ENCODE measurements around the gene HS3ST6. TPM values are rescaled to one million over a fixed set of nuclear protein-coding genes. Genes with fewer than 3 reads are reported as not detected.

HS3ST6 gene
- total and polyA plus RNA-seq, 2 of the 13 experiments (the other 11 are each of a cell fraction or from before 2014, with no cell fraction given): not detected

- TF ChIP-seq ZNF687 (CRISPR knock-in tag; IDR thresholded peaks at IDR 0.05) (peak; percentile 50), ZNF720 (CRISPR knock-in tag; IDR thresholded peaks at IDR 0.05) (no peak), SMC3 (IDR thresholded peaks at IDR 0.05; ENCODE audit: low read length) (no peak), HNF1B (CRISPR knock-in tag; IDR thresholded peaks at IDR 0.05) (peak; percentile 39; the same call in 1 of the 2 replicates), KDM4B (CRISPR knock-in tag; IDR thresholded peaks at IDR 0.05) (no peak), CBX5 (CRISPR knock-in tag; IDR thresholded peaks at IDR 0.05; ENCODE audit: borderline replicate concordance) (no peak), TSC22D2 (CRISPR knock-in tag; IDR thresholded peaks at IDR 0.05; ENCODE audit: borderline replicate concordance) (no peak), MXD3 (CRISPR knock-in tag; IDR thresholded peaks at IDR 0.05) (peak; percentile 31; the same call in 1 of the 2 replicates), DPF2 (CRISPR knock-in tag; IDR thresholded peaks at IDR 0.05; ENCODE audit: borderline replicate concordance, low read depth) (no peak), STAG1 (CRISPR knock-in tag; IDR thresholded peaks at IDR 0.05) (peak; percentile 35), NR2C2 (CRISPR knock-in tag; IDR thresholded peaks at IDR 0.05; ENCODE audit: borderline replicate concordance) (no peak), FOSL2 (CRISPR knock-in tag; IDR thresholded peaks at IDR 0.05) (no peak), PHF20 (CRISPR knock-in tag; IDR thresholded peaks at IDR 0.05) (no peak), ESRRA (CRISPR knock-in tag; IDR thresholded peaks at IDR 0.05; ENCODE audit: low read depth) (no peak), ZNF850 (CRISPR knock-in tag; conservative IDR thresholded peaks at IDR 0.05) (no peak), ZBTB46 (CRISPR knock-in tag; IDR thresholded peaks at IDR 0.05; ENCODE audit: borderline replicate concordance) (no peak), GPN1 (CRISPR knock-in tag; IDR thresholded peaks at IDR 0.05; ENCODE audit: borderline replicate concordance) (no peak), ZNF253 (CRISPR knock-in tag; IDR thresholded peaks at IDR 0.05; ENCODE audit: borderline replicate concordance) (no peak), ZNF768 (CRISPR knock-in tag; IDR thresholded peaks at IDR 0.05) (peak; percentile 24; the same call in 1 of the 2 replicates), ZNF567 (CRISPR knock-in tag; IDR thresholded peaks at IDR 0.05; ENCODE audit: borderline replicate concordance) (no peak)
Observed at GRCh38 chr16:1923299-1924034, 5.3 kb upstream of the HS3ST6 start (continued).
